AG09309 (cell line): Measurements from ENCODE around the gene SOX12.
A peak's percentile ranks its signal among the peaks of the same experiment; 100 is the strongest.
"Not testable (repeated sequence)": the region's sequence is repeated elsewhere in the genome, so short reads cannot be mapped to it uniquely, and the experiment has no call there.

ENCODE experiments used
- DNase-seq: peaks from one replicate; pipeline ENCODE4 v3.0.0-alpha.2; 2010; ENCODE audit warnings: low read depth
- H3K4me3 ChIP-seq: 2 replicates; pipeline ENCODE4 v1.5.1; 2011; ENCODE audit warnings: mild to moderate bottlenecking, low read depth, low read length, moderate library complexity; ENCODE audit not compliant: control insufficient read depth
- TF ChIP-seq, protein P1 (sequence below): IDR thresholded peaks from 2 replicates; pipeline ENCODE4 v1.5.1; 2011; ENCODE audit warnings: mild to moderate bottlenecking, low read depth, low read length, inconsistent platforms; ENCODE audit not compliant: insufficient read depth, control insufficient read depth; ENCODE audit errors: missing control alignments

SOX12 gene

DNA sequence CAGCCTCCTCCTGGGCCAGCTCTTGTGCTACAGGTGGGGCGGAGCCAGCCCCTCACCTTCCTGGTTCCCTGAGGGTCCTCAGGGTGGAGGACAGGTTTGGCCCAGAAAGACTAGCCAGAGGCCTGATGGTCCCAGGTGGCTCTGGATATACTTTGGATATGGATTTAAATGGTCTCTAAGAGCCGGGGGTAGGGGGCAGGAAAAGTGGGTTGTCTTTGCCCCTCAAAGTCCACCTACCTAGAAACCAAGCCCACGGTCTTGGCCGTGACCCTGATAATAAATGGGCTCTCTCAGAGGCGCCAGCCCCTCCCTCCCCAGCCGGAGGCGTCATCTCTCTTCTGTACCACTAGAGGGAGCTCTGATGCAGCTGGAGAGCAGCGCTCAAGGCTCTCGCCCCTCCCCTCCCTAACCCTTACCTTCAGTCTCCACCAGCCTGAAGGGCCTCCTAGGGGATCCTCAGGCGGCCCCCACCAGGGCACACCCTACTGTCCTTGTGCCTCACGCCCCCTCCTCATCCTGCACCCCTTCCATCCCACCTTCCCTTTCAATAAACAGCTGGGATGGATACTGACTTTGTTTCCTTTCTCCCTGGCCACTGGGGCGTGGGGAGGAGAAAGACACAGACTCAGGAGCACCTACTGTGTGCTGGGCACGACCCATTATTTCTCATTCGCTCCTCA is 29.1 kb downstream of the SOX12 start:
- DNase-seq = no peak
- TF ChIP-seq, protein P1, sequence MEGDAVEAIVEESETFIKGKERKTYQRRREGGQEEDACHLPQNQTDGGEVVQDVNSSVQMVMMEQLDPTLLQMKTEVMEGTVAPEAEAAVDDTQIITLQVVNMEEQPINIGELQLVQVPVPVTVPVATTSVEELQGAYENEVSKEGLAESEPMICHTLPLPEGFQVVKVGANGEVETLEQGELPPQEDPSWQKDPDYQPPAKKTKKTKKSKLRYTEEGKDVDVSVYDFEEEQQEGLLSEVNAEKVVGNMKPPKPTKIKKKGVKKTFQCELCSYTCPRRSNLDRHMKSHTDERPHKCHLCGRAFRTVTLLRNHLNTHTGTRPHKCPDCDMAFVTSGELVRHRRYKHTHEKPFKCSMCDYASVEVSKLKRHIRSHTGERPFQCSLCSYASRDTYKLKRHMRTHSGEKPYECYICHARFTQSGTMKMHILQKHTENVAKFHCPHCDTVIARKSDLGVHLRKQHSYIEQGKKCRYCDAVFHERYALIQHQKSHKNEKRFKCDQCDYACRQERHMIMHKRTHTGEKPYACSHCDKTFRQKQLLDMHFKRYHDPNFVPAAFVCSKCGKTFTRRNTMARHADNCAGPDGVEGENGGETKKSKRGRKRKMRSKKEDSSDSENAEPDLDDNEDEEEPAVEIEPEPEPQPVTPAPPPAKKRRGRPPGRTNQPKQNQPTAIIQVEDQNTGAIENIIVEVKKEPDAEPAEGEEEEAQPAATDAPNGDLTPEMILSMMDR = peak; percentile 94
- H3K4me3 ChIP-seq = no peak overlapping the region

DNA sequence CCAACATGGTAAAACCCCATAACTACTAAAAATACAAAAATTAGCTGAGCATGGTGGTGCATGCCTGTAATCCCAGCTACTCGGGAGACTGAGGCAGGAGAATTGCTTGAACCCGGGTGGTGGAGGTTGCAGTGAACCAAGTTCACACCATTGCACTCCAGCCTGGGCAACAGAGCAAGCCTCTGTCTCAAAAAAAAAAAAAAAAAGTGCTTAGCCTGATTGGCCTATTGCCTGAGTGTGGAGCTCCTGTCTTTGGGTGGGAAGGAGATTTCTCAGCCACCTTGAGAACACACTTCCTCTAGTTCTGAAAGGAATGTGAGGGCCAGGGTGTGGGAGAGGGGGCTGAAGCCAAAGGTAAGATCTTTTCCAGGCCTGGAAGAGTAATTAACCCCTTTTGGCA is 30.8 kb downstream of the SOX12 start:
- not testable (repeated sequence) for H3K4me3 ChIP-seq, DNase-seq

DNA sequence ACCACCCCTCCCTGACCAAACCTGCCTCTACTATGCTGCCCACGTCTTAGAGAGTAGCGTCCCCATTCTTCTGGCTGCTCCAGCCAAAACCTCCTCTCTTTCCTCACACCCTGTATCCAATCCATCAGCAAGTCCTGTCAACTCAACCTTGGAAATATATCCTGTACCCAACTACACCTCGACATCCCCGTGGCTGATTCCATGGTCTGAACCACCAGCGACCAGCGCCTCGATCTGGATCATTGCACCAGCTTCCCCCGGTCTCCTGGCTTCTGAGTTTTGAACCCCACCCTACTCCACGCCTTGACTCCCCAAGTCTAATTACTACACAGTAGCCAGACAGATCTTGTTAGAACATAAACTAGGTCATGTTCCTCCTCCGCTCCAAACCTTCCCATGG is 31.4 kb downstream of the SOX12 start:
- DNase-seq = no peak
- TF ChIP-seq, protein P1 = no peak
- no peak overlapping the region for H3K4me3 ChIP-seq

DNA sequence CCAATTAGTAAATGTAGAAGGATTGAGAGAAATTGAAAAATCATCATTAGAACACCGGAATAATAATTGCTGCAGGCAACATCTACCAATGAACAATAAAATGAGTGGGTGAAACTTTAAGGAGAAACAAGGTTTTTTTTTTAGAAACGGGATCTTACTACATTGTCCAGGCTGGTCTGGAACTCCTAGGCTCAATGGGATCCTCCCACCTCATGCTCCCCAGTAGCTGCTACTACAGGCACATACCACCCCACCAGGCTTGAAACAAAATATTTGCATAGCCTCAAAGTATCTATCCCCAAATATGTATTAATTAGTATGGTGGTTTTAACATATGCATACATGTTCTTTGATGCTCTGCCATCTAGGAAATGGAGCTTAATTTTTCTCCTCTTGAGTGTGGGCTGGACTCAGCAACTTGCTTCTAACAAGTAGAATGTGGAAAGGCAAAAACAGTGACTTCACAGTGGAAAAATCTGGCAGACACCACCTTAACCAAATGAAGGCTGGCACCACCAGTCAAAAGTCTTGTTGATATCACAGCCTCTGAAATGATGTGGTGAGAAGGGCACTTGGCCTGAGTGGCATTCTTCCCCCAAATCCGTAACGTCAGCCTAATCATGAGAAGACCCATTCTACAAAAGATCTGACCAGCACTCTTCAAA is 33.7 kb downstream of the SOX12 start:
- TF ChIP-seq, protein P1 = no peak
- H3K4me3 ChIP-seq = no peak overlapping the region
- DNase-seq = no peak

DNA sequence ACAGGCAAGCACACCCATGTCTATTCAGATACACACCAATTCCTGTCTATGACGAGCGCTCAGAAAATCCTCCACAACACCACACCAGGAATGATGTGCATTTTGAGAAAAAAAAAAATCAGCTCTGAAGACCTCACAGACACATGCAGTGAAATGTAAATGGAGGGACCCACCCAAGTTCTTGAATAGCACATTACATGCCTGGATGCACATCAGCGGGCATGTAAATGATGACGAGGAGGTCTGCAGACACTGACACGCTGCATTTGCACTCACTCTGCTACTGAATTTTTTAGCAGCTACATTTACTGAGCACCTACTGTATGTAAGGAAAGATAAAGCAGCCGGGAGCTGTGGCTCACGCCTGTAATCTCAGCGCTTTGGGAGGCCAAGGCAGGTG is 36.2 kb downstream of the SOX12 start:
- no peak for DNase-seq
- TF ChIP-seq, protein P1 = no peak
- H3K4me3 ChIP-seq = no peak overlapping the region

DNA sequence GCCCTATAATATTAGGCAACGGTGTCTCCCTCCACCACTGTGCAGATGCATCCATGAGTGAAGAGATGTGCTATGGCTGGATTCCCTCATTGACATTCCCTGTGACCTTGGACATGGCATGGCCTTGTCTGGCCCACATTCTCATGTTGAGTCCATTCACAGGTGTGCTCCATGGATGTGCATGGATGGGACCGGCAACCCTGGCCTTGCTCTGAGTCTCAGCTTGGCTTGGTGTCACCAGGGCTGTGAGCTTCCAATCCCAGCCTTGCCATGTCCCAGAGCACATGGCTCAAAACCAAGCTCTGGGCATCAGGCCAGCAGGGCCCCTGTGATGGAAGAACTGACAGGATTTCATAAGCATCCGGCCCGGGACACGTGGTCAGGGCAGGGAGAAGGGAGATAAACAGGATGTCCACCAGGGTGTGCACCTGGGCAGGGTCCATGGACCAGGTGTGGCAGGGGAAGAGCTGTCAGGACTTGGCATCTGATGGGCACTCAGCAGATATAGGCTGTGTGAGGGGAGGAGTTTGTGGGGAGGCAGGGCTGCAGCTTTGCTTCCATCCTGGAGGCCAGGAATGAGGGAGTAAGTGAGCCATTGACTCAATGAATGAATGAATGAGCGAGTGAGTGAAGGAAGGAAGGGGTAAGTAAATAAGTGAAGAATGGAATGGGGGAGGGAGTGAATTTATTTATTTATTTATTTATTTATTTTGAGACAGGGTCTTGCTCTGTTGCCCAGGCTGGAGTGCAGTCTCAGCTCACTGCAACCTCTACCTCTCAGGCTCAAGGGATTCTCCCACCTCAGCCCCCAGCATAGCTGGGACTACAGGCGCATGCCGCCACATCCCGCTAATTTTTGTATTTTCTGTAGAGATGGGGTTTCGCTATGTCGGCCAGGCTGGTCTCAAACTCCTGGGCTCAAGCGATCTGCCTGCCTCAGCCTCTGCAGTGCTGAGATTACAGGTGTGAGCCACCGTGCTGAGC is 37.2 kb downstream of the SOX12 start:
- DNase-seq = no peak
- H3K4me3 ChIP-seq = no peak overlapping the region
- TF ChIP-seq, protein P1 = peak; percentile 34
